T1000 (cell line): ENCODE measurements around the gene OR8A1.

Experiments
- DNase-seq: peaks from one replicate; lab custom pipeline; 2025; ENCODE audit warnings: mixed read lengths; lab: John Stamatoyannopoulos, UW

OR8A1 gene

GRCh38 chr11:124569697-124570096, at the start of gene OR8A1:
Gene OR8A1, plus strand, starts transcription at chr11:124569997. Its CDS starts 123 bp downstream, at chr11:124570120.
- no peak for DNase-seq

- no peak for DNase-seq
These were observed 49.3 kb upstream of the OR8A1 start for GRCh38 chr11:124520550-124520854.

- DNase-seq: no peak
These were observed 36.2 kb upstream of the OR8A1 start for GRCh38 chr11:124533626-124534025.

- DNase-seq: no peak
These were observed 35.7 kb upstream of the OR8A1 start for GRCh38 chr11:124534051-124534450.

GRCh38 chr11:124535552-124536232, 34.1 kb upstream of the OR8A1 start:
- DNase-seq: no peak

GRCh38 chr11:124536520-124536919, 33.3 kb upstream of the OR8A1 start:
- no peak for DNase-seq

- no peak for DNase-seq
These were observed 31.8 kb upstream of the OR8A1 start for GRCh38 chr11:124538019-124538418.

GRCh38 chr11:124541204-124541603, 28.6 kb upstream of the OR8A1 start:
- no peak for DNase-seq

GRCh38 chr11:124543145-124543544, 26.7 kb upstream of the OR8A1 start:
- DNase-seq: no peak

GRCh38 chr11:124543554-124543953, 26.2 kb upstream of the OR8A1 start, which contains the start of gene OR8B12:
Gene OR8B12, minus strand, starts transcription at chr11:124543654. Its CDS starts 0 bp downstream, at chr11:124543654.
- no peak for DNase-seq

- DNase-seq: no peak
These were observed 18.6 kb upstream of the OR8A1 start for GRCh38 chr11:124551189-124551588.

- no peak for DNase-seq
These were observed 17.8 kb upstream of the OR8A1 start for GRCh38 chr11:124551987-124552386.

- DNase-seq: no peak
These were observed 13.0 kb upstream of the OR8A1 start for GRCh38 chr11:124556828-124557227.

GRCh38 chr11:124570160-124570559, 363 bp downstream of the OR8A1 start:
- no peak for DNase-seq

GRCh38 chr11:124577716-124578427, 8.1 kb downstream of the OR8A1 start:
- DNase-seq: no peak

- no peak for DNase-seq
These were observed 9.0 kb downstream of the OR8A1 start for GRCh38 chr11:124578761-124579160.

GRCh38 chr11:124581817-124582216, 12.0 kb downstream of the OR8A1 start:
- no peak for DNase-seq

GRCh38 chr11:124582565-124582964, 12.8 kb downstream of the OR8A1 start:
- no peak for DNase-seq

GRCh38 chr11:124583781-124584180, 14.0 kb downstream of the OR8A1 start:
- no peak for DNase-seq

- no peak for DNase-seq
These were observed 15.0 kb downstream of the OR8A1 start for GRCh38 chr11:124584681-124585372.

GRCh38 chr11:124586238-124586860, 16.6 kb downstream of the OR8A1 start:
- peak; percentile 3 for DNase-seq

- DNase-seq: no peak
These were observed 21.6 kb downstream of the OR8A1 start for GRCh38 chr11:124591430-124591829.

- no peak for DNase-seq
These were observed 22.8 kb downstream of the OR8A1 start for GRCh38 chr11:124592627-124593026.
